ENCODE results near the gene MAPK8IP2.

The MAPK8IP2 gene

DNA sequence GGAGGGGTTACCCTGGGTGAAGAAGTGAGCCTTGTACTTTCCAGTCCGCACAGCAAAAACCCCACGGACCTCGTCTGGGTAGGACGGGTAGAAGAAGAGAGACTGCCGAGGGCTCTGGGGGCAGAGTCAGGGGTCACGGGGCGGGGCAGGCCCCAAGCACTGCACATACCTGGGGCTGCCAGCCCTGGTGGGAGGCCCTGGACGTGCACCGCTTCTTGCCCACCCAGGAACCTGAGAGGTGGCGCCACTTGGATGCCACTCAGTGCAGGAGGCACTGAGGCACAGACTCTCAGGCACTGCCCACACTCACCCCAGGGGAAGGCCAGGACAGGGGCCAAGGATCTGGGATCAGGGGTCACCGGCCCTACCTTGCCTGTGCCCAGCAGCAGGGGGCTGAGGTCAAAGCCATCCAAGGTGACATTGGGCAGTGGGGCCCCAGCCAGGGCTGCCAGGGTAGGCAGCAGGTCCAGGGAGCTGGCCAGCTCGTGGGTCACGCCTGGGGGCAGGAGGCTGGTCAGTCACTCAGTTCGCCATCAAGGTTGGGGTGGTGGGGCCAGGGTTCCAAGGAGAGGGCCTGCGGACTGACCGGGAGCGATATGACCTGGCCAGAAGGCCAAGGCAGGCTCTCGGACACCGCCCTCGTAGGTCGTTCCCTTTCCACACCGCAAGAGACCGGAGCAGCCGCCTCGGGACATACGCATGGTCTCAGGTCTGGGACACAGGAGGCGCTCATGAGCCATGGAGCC lies 25.1 kb downstream of the MAPK8IP2 start (continued):
- TF ChIP-seq, protein P1, sequence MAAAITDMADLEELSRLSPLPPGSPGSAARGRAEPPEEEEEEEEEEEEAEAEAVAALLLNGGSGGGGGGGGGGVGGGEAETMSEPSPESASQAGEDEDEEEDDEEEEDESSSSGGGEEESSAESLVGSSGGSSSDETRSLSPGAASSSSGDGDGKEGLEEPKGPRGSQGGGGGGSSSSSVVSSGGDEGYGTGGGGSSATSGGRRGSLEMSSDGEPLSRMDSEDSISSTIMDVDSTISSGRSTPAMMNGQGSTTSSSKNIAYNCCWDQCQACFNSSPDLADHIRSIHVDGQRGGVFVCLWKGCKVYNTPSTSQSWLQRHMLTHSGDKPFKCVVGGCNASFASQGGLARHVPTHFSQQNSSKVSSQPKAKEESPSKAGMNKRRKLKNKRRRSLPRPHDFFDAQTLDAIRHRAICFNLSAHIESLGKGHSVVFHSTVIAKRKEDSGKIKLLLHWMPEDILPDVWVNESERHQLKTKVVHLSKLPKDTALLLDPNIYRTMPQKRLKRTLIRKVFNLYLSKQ (tag by site-specific recombination; IDR thresholded peaks at IDR 0.05; ENCODE audit: borderline replicate concordance), result no peak
- TF ChIP-seq, protein P2, sequence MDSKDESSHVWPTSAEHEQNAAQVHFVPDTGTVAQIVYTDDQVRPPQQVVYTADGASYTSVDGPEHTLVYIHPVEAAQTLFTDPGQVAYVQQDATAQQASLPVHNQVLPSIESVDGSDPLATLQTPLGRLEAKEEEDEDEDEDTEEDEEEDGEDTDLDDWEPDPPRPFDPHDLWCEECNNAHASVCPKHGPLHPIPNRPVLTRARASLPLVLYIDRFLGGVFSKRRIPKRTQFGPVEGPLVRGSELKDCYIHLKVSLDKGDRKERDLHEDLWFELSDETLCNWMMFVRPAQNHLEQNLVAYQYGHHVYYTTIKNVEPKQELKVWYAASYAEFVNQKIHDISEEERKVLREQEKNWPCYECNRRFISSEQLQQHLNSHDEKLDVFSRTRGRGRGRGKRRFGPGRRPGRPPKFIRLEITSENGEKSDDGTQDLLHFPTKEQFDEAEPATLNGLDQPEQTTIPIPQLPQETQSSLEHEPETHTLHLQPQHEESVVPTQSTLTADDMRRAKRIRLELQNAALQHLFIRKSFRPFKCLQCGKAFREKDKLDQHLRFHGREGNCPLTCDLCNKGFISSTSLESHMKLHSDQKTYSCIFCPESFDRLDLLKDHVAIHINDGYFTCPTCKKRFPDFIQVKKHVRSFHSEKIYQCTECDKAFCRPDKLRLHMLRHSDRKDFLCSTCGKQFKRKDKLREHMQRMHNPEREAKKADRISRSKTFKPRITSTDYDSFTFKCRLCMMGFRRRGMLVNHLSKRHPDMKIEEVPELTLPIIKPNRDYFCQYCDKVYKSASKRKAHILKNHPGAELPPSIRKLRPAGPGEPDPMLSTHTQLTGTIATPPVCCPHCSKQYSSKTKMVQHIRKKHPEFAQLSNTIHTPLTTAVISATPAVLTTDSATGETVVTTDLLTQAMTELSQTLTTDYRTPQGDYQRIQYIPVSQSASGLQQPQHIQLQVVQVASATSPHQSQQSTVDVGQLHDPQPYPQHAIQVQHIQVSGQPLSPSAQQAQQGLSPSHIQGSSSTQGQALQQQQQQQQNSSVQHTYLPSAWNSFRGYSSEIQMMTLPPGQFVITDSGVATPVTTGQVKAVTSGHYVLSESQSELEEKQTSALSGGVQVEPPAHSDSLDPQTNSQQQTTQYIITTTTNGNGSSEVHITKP (tag by site-specific recombination; IDR thresholded peaks at IDR 0.05), result no peak

GRCh38 chr22:50626314-50626849 lies 25.8 kb downstream of the MAPK8IP2 start:
- POLR2A ChIA-PET, result interaction anchor here (0.7 kb wide), 1 partner anchor 43 kb away, joined by 3 read pairs; the partner anchor contains the start of gene CHKB
- TF ChIP-seq ZNF433 (tag by site-specific recombination; IDR thresholded peaks at IDR 0.05; ENCODE audit: low read depth) (no peak), ZNF629 (tag by site-specific recombination; IDR thresholded peaks at IDR 0.05) (no peak), KLF7 (tag by site-specific recombination; IDR thresholded peaks at IDR 0.05; ENCODE audit: borderline replicate concordance) (no peak), PRDM6 (tag by site-specific recombination; IDR thresholded peaks at IDR 0.05) (no peak), ZNF660 (tag by site-specific recombination; IDR thresholded peaks at IDR 0.05) (no peak), ZNF501 (tag by site-specific recombination; IDR thresholded peaks at IDR 0.05) (no peak), ZNF624 (tag by site-specific recombination; IDR thresholded peaks at IDR 0.05) (no peak), ZFP41 (tag by site-specific recombination; IDR thresholded peaks at IDR 0.05; ENCODE audit: borderline replicate concordance) (no peak), ZNF488 (tag by site-specific recombination; IDR thresholded peaks at IDR 0.05) (no peak), SCRT2 (tag by site-specific recombination; IDR thresholded peaks at IDR 0.05) (no peak), ZBTB8A (tag by site-specific recombination; IDR thresholded peaks at IDR 0.05) (no peak), ZNF366 (tag by site-specific recombination; conservative IDR thresholded peaks at IDR 0.05) (no peak), ZBTB20 (tag by site-specific recombination; IDR thresholded peaks at IDR 0.05) (no peak), ZBTB17 (tag by site-specific recombination; IDR thresholded peaks at IDR 0.05) (no peak)
- TF ChIP-seq, protein P3, sequence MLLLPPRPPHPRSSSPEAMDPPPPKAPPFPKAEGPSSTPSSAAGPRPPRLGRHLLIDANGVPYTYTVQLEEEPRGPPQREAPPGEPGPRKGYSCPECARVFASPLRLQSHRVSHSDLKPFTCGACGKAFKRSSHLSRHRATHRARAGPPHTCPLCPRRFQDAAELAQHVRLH (tag by site-specific recombination; IDR thresholded peaks at IDR 0.05), result no peak
- Histone ChIP-seq H3K9me3 (ENCODE audit: control insufficient read depth, insufficient read depth, low read depth, low read length) (no peaks in the 10 kb centered on the region), H3K27ac (ENCODE audit: extremely low read depth, low read depth, low read length) (no peak overlapping the region), H3K4me1 (ENCODE audit: control insufficient read depth, insufficient read depth, low read length) (peaks cover under 1% of the 10 kb centered on the region), H3K36me3 (ENCODE audit: control insufficient read depth in 2 of 2, insufficient read depth in 1 of 2, low read length in 2 of 2) (peaks cover 0 to 11% of the 10 kb centered on the region in 2 experiments; a peak in 1 of 3 replicates), H3K4me3 (ENCODE audit: low read depth, low read length) (no peak overlapping the region)
- CTCF ChIA-PET, result interaction anchor here (0.7 kb wide), 1 partner anchor 65 kb away, joined by 5 read pairs; no protein-coding TSS in a partner anchor
